Measurements from ENCODE around the gene DENND11.

DNA sequence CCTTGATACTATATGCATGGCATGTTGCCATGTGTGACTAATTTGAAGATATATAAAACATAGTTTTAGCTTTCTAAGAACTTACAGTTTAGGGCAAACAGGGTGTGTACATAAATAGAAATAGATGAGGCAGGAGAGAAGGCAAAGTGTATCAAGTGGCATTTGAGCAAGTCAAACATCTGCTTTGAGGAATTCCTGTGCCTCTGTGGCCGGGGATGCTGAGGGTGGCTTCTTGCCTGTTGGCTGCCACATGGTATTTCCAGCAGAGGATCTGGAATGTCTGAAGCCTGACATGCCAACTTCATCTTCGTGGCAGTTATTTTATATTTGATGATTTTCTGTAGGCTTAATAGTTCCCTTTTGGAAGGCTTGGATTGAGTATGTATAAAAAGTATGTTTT is 42.2 kb upstream of the DENND11 start:
- TF ChIP-seq GATA2 (IDR thresholded peaks at IDR 0.05; ENCODE audit: low read depth, low read length) (no peak), GATA3 (IDR thresholded peaks at IDR 0.05; ENCODE audit: low read depth, low read length) (no peak)
